Sigmoid colon (tissue), 7 donors: ENCODE results near the gene CYP2C18. TPM values are rescaled to one million over a fixed set of nuclear protein-coding genes. Genes with fewer than 3 reads are reported as not detected.
"Not testable (repeated sequence)": the region's sequence is repeated elsewhere in the genome, so short reads cannot be mapped to it uniquely, and the experiment has no call there.

Experiments
- DNase-seq: peaks from one replicate; pipeline ENCODE4 v3.0.0-alpha.2; 2019
- H3K27ac ChIP-seq, 4 donors: fragments of 200-600 bp; sonication (generic); one replicate each; pipeline ENCODE4 v1.5.1; 2016 to 2019; ENCODE audit warnings: mild to moderate bottlenecking in 1 of 4
- H3K27me3 ChIP-seq, 3 donors: fragments of 200-600 bp; sonication (generic); one replicate each; pipeline ENCODE4 v1.5.1; 2019; ENCODE audit warnings: mild to moderate bottlenecking in 1 of 3
- H3K36me3 ChIP-seq, 4 donors: fragments of 200-600 bp; sonication (generic); one replicate each; pipeline ENCODE4 v1.5.1; 2016 to 2019
- H3K4me1 ChIP-seq, 4 donors: fragments of 200-600 bp; sonication (generic); one replicate each; pipeline ENCODE4 v1.5.1; 2017 to 2019
- H3K4me3 ChIP-seq, 4 donors: fragments of 200-600 bp; sonication (generic); one replicate each; pipeline ENCODE4 v1.5.1; 2017 to 2019; ENCODE audit warnings: mild to moderate bottlenecking in 2 of 4, moderate library complexity in 1 of 4
- H3K9me3 ChIP-seq, 4 donors: fragments of 200-600 bp in 3 of 4; sonication (generic) in 3 of 4; one replicate each; pipeline versions ENCODE4 v1.5.1 to v1.6.1; 2013 to 2019
- CTCF ChIP-seq, 4 experiments: fragments of 450-650 bp in 3 of 4; fragments of 200-600 bp in 1 of 4; IDR thresholded peaks; one replicate each; pipeline ENCODE4 v1.5.1; 2016 to 2019; ENCODE audit warnings: antibody characterized with exemption in 4 of 4, mild to moderate bottlenecking in 3 of 4, moderate library complexity in 2 of 4
- EP300 ChIP-seq, 4 donors: sonication (generic); formaldehyde crosslinking; IDR thresholded peaks; one replicate each; pipeline ENCODE4 v1.6.1; 2017; ENCODE audit warnings: antibody characterized with exemption in 4 of 4
- POLR2A ChIP-seq, 2 donors: fragments of 450-650 bp; IDR thresholded peaks; one replicate each; pipeline ENCODE4 v1.6.1; 2016; ENCODE audit warnings: antibody characterized with exemption in 2 of 2, mild to moderate bottlenecking in 2 of 2, moderate library complexity in 2 of 2
- POLR2AphosphoS5 ChIP-seq, 4 donors: sonication (generic); formaldehyde crosslinking; IDR thresholded peaks; one replicate each; pipeline ENCODE4 v1.6.1; 2017; ENCODE audit warnings: antibody characterized with exemption in 4 of 4
- WGBS, 2 donors: extraction: QIAGEN DNeasy Blood & Tissue Kit; methylation state at CpG; one replicate each; pipeline ENCODE4 v1.1.7; 2013; 5-methylcytosine and 5-hydroxymethylcytosine counted together
- intact Hi-C: fragments of 100-400 bp; cut with DNase I; formaldehyde crosslinking; loops from one replicate; pipeline ENCODE4 v1.15.1; 2023
- polyA plus RNA-seq, 3 donors: library from polyadenylated mRNA; stranded (reverse); fragments of 200-250 nt; gene quantifications; one replicate each; pipeline ENCODE4 v1.2.3, GENCODE V29; 2013
- total RNA-seq, 4 donors: library from RNA; depleted of rRNA; stranded (reverse); fragments of >200 nt; gene quantifications; one replicate each; pipeline ENCODE4 v1.1.0, GENCODE V29; 2016
- donor health status: healthy with polysubstance abuse.
- donor health status: Bipolar disorder and iron deficiency.
- donor health status: healthy.

CYP2C18 gene
- total and polyA plus RNA-seq, 7 donors, result 2.1 to 4.1 (median 3.0) TPM; not detected in 4

GRCh38 chr10:94644352-94644751, 39.2 kb upstream of the CYP2C18 start:
- Histone ChIP-seq H3K9me3 (no peaks in the 10 kb centered on the region), H3K36me3 (no peaks in the 10 kb centered on the region), H3K4me3 (no peak overlapping the region), H3K27me3 (no peaks in the 10 kb centered on the region), H3K27ac (no peak overlapping the region), H3K4me1 (no peaks in the 10 kb centered on the region)
- 26 to 75% methylated on average over 1 of the region's 1 CpG for WGBS, 2 donors
- DNase-seq, result no peak
- intact Hi-C loops, result no loop called here
- TF ChIP-seq POLR2AphosphoS5 (IDR thresholded peaks at IDR 0.05) (no peak), EP300 (IDR thresholded peaks at IDR 0.05) (no peak), CTCF (IDR thresholded peaks at IDR 0.05) (no peak), POLR2A (IDR thresholded peaks at IDR 0.05) (no peak)

GRCh38 chr10:94645285-94645684, 38.2 kb upstream of the CYP2C18 start:
- no peaks in the 10 kb centered on the region for H3K27me3 ChIP-seq
- no peaks in the 10 kb centered on the region for H3K36me3 ChIP-seq
- no peak overlapping the region for H3K27ac ChIP-seq
- H3K4me3 ChIP-seq, result no peak overlapping the region
- WGBS, 2 donors, result 62 to 73% methylated on average over 2 of the region's 2 CpGs
- DNase-seq, result no peak
- no peaks in the 10 kb centered on the region for H3K4me1 ChIP-seq
- intact Hi-C loops, result no loop called here
- H3K9me3 ChIP-seq, result no peaks in the 10 kb centered on the region
- TF ChIP-seq POLR2AphosphoS5 (IDR thresholded peaks at IDR 0.05), result no peak
- no peak for TF ChIP-seq POLR2A (IDR thresholded peaks at IDR 0.05)
- TF ChIP-seq EP300 (IDR thresholded peaks at IDR 0.05), result no peak

GRCh38 chr10:94655201-94655600, 28.3 kb upstream of the CYP2C18 start:
- H3K4me1 ChIP-seq, H3K9me3 ChIP-seq, intact Hi-C loops, DNase-seq, H3K27ac ChIP-seq, H3K4me3 ChIP-seq, H3K36me3 ChIP-seq, H3K27me3 ChIP-seq: not testable (repeated sequence)

GRCh38 chr10:94663061-94663460, 20.5 kb upstream of the CYP2C18 start:
- DNase-seq, H3K9me3 ChIP-seq, H3K36me3 ChIP-seq, intact Hi-C loops, H3K27ac ChIP-seq, H3K4me3 ChIP-seq, H3K4me1 ChIP-seq, H3K27me3 ChIP-seq: not testable (repeated sequence)
- 82 to 90% methylated on average over 4 of the region's 4 CpGs for WGBS, 2 donors

- Histone ChIP-seq H3K4me1 (no peaks in the 10 kb centered on the region), H3K27ac (no peak overlapping the region), H3K27me3 (no peaks in the 10 kb centered on the region), H3K36me3 (no peaks in the 10 kb centered on the region), H3K9me3 (peaks cover 0 to 3% (median 0%) of the 10 kb centered on the region in 4 donors), H3K4me3 (no peak overlapping the region)
- no peak for DNase-seq
- 15 to 73% methylated on average over 6 of the region's 6 CpGs for WGBS, 2 donors
- intact Hi-C loops, result no loop called here
- no peak for TF ChIP-seq POLR2AphosphoS5 (IDR thresholded peaks at IDR 0.05)
- no peak for TF ChIP-seq EP300 (IDR thresholded peaks at IDR 0.05)
- no peak for TF ChIP-seq CTCF (IDR thresholded peaks at IDR 0.05)
- no peak for TF ChIP-seq POLR2A (IDR thresholded peaks at IDR 0.05)
These were observed 17.0 kb upstream of the CYP2C18 start for GRCh38 chr10:94666391-94667102.

- H3K9me3 ChIP-seq, result no peaks in the 10 kb centered on the region
- H3K4me3 ChIP-seq, result no peak overlapping the region
- intact Hi-C loops, result no loop called here
- H3K36me3 ChIP-seq, result no peaks in the 10 kb centered on the region
- no peak overlapping the region for H3K27ac ChIP-seq
- no peaks in the 10 kb centered on the region for H3K4me1 ChIP-seq
- no peaks in the 10 kb centered on the region for H3K27me3 ChIP-seq
- DNase-seq, result no peak
- TF ChIP-seq EP300 (IDR thresholded peaks at IDR 0.05) (no peak), POLR2A (IDR thresholded peaks at IDR 0.05) (no peak), POLR2AphosphoS5 (IDR thresholded peaks at IDR 0.05) (no peak), CTCF (IDR thresholded peaks at IDR 0.05) (no peak)
- WGBS, 2 donors, result 97 to 99% methylated on average over 1 of the region's 1 CpG
These were observed 9.8 kb upstream of the CYP2C18 start for GRCh38 chr10:94673614-94674321.
